HG02852 (cell line): ENCODE results near the gene EZH2.

ENCODE experiments used
- ATAC-seq: cut with Tn5 transposase; IDR thresholded peaks from one replicate; pipeline ENCODE4 v1.9.1; 2021; ENCODE audit warnings: mild to moderate bottlenecking, moderate library complexity; ENCODE audit not compliant: unreplicated experiment

The EZH2 gene

DNA sequence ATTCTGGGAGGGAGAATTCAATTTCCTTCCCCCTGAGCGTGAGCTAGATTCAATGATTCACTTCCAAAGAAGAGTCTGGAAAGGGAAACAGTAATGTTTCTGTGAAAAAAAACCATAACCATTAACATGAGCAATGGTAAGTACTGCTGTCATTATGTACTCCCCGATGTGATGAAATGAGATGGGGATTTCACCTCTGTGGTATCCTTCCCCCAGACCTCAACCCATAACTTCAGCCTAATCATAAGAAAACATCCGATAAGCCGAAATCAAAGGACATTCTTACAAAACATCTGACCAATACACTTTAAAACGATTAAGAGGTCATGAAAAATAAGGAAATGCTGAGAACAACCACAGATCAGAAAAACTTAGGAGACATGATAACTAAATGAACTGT lies 27.2 kb downstream of the EZH2 start:
- ATAC-seq = no peak

DNA sequence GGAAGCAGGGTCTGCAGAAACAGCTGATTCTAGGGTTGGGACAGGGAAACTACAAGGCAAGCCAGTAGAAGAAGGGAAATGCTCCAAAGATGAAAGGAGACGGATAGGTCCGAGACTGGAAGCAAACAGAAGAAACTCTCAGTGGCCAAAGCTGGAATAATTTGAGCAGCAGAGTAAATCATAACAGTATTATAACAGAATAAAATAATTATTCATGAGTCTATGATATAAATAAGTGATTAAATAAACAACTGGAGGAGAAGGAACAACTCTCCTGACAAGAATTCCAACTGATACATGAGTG lies 27.6 kb downstream of the EZH2 start:
- no peak for ATAC-seq

DNA sequence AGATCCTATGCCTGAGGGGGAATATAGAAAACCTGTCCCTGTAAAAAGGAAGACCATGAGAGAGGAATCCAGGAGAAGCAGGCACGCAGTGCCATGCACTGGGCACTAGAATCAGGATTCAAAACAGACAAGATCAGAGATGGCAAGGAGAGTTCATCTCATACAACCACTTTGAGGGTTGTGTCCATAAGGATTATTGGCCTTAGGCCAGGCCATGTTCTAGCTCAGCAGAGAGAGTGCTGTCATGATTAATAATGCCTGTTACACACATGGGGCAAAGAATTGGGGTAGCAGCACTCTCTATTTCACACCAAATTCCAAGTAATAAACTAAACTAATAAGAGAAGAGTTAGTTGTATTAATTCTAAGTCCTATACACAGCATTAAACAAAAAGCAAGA lies 29.1 kb downstream of the EZH2 start:
- no peak for ATAC-seq

DNA sequence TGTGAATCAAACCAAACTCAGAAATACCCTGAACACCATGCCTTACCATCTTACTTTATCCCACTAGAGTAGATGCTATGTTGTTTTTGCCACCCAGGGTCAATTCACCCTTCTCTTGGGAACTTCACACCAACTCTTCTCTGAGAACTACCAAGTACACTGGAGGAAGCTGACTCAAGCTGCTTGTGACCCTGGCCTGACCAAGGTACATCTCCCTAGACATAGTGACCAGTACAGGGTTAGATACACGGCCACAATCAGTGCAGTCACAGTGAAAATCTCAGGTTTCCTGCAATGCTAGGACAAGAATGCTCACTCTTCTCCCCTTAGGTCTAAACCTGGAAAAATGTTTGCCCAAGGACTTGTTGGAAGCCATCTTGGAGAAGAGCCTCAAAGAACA lies 31.8 kb downstream of the EZH2 start:
- no peak for ATAC-seq

DNA sequence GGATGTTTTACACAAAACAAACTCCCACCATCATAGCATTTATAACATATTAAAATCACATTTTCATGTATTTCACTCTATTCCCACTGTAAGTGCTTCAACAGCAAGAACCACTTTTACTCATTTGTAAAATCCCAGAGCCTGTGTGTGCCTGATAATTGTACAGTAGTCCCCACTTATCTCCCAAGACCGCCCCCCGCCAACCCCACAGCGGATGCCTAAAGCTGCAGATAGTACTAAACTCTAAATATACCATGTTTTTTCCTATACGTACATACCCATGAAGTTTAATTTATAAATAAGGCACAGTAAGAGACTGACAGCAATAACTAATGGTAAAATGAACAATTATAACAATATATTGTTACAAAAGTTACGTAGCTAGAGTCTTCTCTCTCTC lies 33.5 kb downstream of the EZH2 start:
- ATAC-seq = no peak

DNA sequence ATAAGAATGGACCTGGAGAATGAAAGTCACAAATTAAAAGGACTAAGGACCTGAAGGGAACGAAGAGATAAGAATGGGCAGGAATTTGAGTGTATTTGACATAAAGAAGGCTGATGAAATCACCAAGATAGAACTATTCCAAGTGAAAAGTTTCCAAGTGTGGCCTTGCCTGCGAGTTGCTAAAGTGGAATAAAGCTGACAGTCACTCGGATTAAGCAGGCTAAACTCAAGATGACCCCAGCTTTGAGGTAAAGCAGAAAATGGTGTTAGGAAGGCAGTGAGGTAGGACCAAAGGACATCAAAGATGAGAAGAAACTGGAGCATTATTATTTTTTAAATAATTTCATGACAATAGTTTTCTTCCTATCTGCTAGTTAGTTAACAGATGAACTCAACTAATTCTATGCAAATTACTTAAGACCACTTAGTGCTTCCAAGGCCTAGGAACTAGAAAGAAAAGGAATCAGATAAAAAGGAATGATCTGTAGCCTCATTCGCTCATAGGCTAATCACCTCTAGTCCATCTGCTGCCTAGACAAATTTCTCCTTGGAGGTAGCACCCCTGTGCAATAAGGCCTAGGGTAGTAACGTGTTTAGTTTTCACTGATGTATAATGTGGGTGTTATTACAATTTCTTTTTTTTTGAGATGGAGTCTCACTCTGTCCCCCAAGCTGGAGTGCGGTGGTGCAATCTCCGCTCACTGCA lies 34.5 kb downstream of the EZH2 start:
- ATAC-seq = no peak

DNA sequence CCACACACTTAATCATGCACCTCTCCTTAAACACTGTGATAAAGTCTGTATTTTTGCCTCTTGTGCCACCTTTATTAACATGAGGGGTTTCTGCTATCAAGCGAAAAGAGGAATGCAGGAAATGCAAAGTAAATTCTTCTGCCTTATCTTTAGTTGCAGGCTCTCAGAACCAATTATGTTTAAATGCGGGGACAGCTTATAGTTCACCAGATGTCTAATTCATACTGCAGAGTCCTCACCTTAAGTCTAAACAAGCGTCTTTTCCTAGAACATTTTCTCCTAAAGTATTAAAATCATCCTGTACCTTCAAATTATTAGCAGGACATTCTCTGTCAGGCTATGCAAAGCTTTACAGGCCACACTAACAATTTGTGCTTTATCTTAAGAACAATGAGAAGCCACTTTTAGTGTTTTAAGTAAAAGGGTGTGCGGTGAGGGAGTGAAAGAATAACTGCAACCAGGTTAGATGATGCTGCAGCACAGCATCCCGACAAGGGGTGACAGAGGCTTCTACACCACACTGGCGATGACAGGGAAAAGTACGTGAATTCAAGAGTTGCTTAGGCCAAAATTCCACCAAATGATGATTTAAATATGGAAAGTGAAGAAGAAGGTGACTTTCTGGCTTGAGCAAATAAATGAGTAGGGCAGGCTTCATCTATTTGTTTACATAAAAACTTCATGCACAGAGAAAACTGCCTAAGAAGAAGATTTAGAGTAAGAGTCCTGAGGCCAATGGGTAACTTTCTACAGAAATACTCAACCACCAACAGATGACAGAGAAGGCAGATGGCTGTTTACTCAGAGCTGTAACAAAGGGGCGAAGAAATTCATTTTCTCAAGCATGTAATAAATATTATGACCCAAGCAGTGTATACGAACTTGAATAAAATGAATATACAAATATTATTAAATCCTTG lies 36.0 kb downstream of the EZH2 start:
- ATAC-seq = no peak

DNA sequence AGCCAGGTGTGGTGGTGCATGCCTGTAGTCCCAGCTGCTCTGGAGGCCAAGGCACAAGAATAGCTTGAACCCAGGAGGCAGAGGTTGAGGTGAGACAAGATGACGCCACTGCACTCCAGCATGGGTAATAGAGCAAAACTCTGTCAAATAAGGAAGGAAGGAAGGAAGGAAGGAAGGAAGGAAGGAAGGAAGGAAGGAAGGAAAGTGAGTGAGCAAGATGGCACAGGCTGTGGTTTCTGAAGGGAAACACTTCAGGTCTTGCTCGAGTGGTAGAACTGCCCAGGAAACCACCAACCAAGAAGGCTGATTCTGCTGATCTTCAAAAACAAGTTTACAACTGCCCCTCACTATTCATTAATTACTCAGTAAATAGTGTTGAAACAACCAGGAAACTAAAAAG lies 45.2 kb downstream of the EZH2 start:
- no peak for ATAC-seq

DNA sequence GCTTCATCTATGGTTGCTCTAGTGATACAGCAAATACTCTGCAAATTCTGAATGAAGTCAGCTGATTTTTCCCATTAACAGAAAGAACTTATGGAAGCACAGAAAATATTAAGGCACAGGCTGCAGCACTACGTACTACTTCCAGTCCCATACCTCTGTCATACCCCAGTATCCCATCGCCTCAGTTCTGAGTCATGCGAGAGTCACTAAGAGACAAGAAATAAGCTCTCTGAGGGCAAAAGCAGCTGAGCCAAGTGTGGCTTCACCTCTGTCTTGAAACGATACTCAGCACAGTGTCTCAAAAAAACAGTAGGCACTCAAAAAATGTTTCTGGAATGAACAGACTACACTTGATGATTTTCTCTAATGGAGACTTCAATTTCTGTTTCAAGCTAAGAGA lies 48.2 kb downstream of the EZH2 start:
- ATAC-seq = no peak

DNA sequence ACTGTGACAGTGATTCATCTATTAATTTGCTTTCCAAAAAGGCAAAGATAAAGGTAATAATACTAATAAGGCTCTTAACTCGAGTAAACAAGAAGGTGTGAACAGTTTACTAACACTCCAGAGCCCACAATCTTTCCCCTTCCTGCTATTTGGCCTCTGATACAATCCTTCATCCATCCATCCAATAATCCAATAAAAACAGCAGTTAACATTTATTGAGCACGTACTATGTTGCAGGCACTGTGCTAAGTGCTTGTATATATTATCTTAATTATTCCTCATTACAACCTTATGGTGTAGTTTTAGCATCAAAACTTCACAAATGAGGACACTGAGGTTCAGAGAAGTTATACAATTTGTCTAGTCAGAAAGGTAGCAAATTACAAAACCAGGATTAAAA lies 49.5 kb downstream of the EZH2 start:
- ATAC-seq = no peak

DNA sequence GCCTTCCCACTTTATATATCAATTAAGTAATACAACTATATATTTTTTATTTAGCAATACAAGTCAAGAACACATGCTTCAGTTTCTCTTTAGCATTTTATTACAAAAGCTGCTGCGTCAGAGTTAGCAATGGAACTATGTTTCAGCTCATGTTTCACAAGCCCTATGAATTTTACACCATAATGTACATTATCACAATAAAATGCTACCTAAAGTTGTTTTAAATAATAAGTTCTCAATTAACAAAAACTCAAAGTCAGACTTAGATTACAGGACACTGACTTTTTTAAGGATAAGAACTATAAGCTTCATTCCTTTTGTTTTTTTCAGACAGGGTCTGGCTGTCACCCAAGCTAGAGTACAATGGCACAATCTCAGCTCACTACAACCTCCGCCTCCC lies 52.3 kb downstream of the EZH2 start:
- no peak for ATAC-seq

DNA sequence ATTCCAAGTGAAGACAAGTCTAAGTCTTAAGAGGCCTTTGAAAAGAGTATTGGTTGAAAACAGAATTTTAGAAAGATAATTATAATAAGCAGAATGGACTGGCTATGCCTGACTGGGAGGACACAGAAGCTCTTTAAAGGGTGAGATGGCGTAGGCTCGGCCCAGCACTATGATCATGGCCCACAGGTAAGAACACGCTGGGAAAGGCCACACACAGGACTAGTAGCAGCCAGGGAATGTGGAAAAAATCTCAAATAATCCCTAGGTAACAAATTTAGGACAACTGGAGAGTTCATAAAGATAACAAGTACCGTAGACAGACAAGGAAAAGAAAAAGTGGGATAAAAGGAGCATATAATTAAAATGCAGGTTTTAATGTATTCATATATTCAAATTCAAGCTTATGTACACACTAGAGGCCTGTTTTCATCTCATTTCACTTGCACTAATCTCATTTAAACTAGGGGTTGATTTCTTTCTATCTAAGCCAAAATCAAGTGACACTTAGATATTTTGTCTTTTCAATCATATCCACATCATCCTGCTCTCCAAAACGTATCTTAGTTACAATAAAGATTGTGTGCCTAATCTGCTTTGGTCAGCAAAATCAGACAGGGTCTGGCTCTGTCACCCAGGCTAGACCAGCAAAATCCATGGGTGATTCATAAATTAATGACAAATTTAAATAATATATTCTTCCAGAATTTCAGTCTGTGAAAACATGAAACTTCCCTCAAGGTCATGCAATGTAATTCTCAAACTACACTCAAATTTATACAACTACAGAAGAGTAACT lies 53.0 kb downstream of the EZH2 start:
- no peak for ATAC-seq

DNA sequence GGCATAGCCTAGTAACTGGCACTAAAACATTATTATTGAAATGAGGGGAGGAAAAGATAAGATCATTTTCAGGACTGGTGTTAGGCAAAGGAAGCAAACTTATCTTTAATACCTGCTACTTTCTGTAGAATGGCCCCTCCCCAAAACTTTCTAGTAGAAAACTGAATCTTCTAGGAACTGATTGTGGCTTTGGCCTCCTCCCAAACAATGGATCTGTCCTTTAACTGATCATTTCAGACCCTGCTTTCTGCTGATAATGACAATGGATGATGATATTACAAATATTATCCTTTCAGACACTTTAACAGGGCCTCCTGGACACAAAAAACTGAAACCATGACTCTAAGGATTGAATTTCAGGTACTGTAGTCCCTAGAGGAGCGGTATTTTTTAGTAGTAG lies 55.1 kb downstream of the EZH2 start:
- no peak for ATAC-seq

DNA sequence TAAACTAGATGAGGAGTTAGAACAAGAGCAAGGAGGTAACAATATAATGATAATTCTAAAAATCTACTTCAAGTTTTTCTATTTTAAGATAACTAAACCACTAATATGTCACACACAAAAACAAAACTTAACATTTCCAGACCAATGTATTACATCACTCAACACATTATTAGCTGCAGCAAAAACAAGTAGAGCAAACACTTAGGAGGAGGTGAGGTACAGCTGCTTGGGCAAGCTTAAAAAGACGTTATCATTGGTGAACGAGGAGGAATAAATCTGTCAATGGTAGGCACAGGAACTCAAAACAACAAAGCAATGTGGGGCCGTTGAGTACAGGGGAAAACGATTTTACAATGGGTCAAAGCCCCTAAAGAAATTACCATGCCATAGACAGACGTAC lies 58.8 kb downstream of the EZH2 start:
- no peak for ATAC-seq

DNA sequence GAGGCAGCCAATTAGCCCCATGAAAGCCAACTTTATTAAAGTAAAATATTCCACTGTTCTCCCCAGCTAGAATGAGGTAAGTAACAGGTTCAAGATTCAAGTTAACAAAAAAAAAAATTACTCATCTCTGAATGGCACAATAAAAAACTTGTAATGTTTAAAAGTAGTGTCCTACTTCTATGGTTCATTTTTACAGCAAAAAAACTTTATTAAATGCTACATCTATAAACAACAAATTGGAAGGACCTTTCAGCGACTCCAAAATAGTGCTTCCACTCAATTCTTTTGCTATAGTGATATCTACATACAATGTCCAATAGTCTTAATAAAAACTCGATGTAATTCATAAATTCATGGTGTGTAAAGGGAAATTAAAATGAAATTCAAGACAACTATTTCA lies 59.2 kb downstream of the EZH2 start:
- no peak for ATAC-seq

DNA sequence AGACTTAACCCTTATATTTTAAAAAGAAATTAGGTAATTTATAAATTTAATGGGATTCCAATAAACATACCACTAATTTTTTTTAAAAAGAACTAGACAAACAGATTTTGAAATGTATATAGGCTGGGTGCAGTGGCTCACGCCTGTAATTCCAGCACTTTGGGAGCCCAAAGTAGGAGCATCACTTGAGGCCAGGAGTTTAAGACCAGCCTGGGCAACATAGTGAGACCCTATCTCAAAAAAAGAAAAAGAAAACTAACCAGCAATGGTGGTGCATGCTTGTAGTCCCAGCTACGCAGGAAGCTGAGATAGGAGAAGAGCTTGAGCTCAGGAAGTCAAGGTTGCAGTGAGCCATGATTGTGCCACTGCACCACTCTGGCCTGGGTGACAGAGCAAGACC lies 62.7 kb downstream of the EZH2 start:
- ATAC-seq = no peak

DNA sequence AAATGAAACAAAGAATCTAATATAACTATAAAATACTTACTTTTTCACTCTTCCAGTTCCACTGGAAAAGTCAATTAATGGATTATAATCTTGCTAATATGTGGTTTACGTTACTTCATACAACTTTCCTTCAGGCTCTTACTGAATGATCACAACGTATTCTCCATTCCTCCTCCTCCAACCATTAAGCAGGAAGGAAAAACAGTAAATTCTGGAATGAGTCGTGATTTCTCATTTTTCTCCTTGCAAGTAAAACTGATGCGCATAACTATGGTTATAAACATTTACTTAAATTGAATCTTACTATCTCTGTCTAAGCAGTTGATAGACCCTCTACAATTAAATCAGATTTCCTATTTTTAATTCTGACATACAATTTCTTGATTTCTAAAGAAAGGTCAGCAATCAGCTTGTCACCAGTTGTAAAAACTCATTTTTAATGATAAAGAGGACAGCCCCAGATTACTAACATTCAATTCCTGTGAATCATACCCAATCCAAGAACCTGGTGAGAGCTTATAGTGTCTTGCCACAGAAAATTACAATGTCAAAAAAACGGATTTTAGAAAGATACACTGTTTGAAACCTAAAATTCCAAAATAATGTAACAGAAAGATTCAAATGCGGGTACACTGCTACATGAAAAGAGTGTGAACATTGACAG lies 64.3 kb downstream of the EZH2 start:
- no peak for ATAC-seq

DNA sequence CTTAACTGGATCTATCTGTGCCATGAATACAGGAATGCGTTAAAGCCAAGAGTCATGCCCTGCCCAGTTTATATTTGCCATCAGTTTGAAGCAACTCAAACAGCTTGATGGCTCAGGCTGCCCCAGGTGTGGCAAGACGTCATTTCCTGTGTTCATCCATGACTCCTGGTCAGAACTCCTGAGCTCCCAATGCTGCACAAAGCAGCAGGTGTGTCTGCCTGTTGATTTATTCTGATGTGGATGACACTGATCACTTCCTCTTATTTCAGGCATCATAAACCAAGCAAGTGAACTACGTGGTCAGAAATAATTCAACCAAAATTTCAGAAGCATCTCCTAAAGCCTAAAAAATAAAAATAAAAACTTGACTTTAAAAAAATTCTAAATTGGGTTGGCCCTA lies 68.5 kb downstream of the EZH2 start:
- no peak for ATAC-seq

DNA sequence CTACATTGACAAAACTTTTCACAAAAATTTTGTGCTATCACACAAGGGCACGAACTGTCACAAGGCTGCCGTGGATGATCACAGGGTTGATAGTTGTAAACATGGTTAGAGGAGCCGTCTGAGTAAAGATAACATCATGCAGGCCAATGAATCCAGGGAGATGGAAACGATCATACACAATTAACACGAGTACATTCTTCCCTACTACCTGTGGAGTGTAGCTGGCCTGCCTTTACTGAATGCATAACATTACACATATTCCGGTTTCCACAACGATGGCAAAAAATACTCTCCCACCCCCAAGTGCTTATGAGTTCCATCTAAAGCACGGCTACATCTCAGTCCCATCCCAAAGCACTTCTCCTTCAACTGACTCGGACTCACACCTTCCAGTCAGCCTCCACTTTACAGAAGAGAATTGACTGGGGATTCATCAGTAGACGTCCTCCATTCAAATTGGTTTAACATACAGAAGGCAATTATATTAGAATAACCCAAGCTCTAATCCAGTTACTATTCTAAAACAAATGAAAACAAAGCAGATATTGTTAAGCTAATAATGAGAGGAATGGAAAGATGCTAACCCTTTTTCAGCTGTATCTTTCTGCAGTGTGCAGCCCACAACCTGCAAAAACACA lies 69.0 kb downstream of the EZH2 start:
- no peak for ATAC-seq

DNA sequence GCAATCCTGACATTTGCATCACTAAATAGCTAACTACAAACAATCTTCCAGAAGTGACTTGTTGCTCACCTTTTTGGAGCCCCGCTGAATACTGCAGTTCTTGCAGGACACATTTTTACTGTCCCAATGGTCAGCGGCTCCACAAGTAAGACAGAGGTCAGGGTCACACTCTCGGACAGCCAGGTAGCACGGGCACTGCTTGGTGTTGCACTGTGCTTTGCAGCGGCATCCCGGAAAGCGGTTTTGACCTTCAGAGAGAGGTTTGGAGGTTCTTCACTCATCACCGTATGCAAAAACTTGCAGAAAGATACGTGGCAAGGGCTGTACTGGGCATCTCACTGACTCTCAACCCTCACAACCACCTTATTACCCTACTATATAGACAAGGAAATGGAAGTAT lies 70.2 kb downstream of the EZH2 start:
- no peak for ATAC-seq

DNA sequence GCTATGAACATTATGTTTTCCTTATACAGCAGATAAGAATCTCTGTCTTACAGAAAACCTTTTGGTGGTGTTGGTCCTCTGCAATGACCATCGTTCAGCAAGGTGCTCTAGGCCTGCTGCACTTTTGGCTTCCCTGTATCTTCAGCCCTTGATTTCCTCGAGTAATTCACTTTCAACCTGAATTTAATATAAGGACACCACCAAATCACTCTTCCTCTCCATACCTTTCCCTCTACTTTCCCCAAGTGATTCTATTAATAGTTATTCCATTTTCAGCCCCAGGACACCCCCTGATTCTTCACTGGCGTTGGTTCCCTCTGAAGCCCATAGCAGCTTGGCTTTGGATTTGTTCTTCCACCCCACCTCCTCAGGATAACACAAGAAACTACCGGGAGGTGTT lies 72.2 kb downstream of the EZH2 start:
- no peak for ATAC-seq
